Lower leg skin (tissue), 3 donors: Measurements from ENCODE around the gene PPP1R14C.

ENCODE experiments used
- CTCF ChIP-seq, 3 donors: fragments of 450-650 bp; IDR thresholded peaks; one replicate each; pipeline ENCODE4 v1.5.1; 2016; ENCODE audit warnings: antibody characterized with exemption in 3 of 3, mild to moderate bottlenecking in 3 of 3, moderate library complexity in 2 of 3
- POLR2A ChIP-seq, 2 donors: fragments of 450-650 bp; IDR thresholded peaks; one replicate each; pipeline ENCODE4 v1.6.1; 2016 to 2017; ENCODE audit warnings: antibody characterized with exemption in 2 of 2, mild to moderate bottlenecking in 1 of 2, moderate library complexity in 1 of 2

- TF ChIP-seq CTCF (IDR thresholded peaks at IDR 0.05) (no peak), POLR2A (IDR thresholded peaks at IDR 0.05) (no peak)
These were observed 33.8 kb downstream of the PPP1R14C start for GRCh38 chr6:150176659-150177058.
